GM12878 (cell line): ENCODE data around the gene BBX.

ENCODE experiments used
- ATF3 ChIP-seq: IDR thresholded peaks from 2 replicates; pipeline ENCODE4 v1.6.1; 2011; ENCODE audit warnings: low read depth, mild to moderate bottlenecking, low read length, moderate library complexity, borderline replicate concordance; ENCODE audit errors: extremely low read depth
- CREB1 ChIP-seq: IDR thresholded peaks from 2 replicates; pipeline ENCODE4 v1.6.1; 2012; ENCODE audit warnings: low read depth, mild to moderate bottlenecking, inconsistent platforms
- EP300 ChIP-seq, 2 experiments: fragments of 150-350 bp in 1 of 2; IDR thresholded peaks; 2 replicates each; pipeline ENCODE4 v1.6.1; 2011 to 2012; ENCODE audit warnings: low read depth in 2 of 2, low read length in 2 of 2, borderline replicate concordance in 1 of 2, improper control_type of control experiment in 1 of 2, inconsistent platforms in 1 of 2; ENCODE audit not compliant: control insufficient read depth in 1 of 2
- ETV6 ChIP-seq, 2 experiments: fragments of 450-650 bp in 1 of 2; IDR thresholded peaks in 1 of 2; conservative IDR thresholded peaks in 1 of 2; 2 replicates each; pipeline ENCODE4 v1.6.1; 2014; ENCODE audit warnings: antibody characterized with exemption in 1 of 2, borderline replicate concordance in 1 of 2, low read depth in 1 of 2, mild to moderate bottlenecking in 1 of 2, moderate library complexity in 1 of 2
- JUND ChIP-seq: IDR thresholded peaks from 2 replicates; pipeline ENCODE4 v1.6.1; 2012; ENCODE audit warnings: low read depth, mild to moderate bottlenecking, low read length, improper control_type of control experiment, moderate library complexity
- POLR2A ChIP-seq: IDR thresholded peaks from 2 replicates; pipeline ENCODE4 v1.6.1; 2011; ENCODE audit warnings: low read depth, mild to moderate bottlenecking, low read length
- POLR2AphosphoS2 ChIP-seq: IDR thresholded peaks from 2 replicates; pipeline ENCODE4 v1.6.1; 2011; ENCODE audit warnings: low read depth, mild to moderate bottlenecking, low read length, improper control_type of control experiment, moderate library complexity
- POLR2AphosphoS5 ChIP-seq: IDR thresholded peaks from 2 replicates; pipeline ENCODE4 v1.6.1; 2011; ENCODE audit warnings: mild to moderate bottlenecking, low read length, inconsistent platforms
- YY1 ChIP-seq: IDR thresholded peaks from 2 replicates; pipeline ENCODE4 v1.6.1; 2011; ENCODE audit warnings: low read depth, mild to moderate bottlenecking, low read length

GRCh38 chr3:107661447-107662123 is 138.8 kb downstream of the BBX start:
- TF ChIP-seq JUND (no peak), ATF3 (no peak), POLR2AphosphoS5 (no peak), ETV6 (conservative IDR thresholded peaks at IDR 0.05 in 1 of 2, IDR thresholded peaks at IDR 0.05 in 1 of 2; ENCODE audit: borderline replicate concordance in 1 of 2, low read depth in 1 of 2) (no peak), POLR2A (no peak), POLR2AphosphoS2 (no peak), EP300 (IDR thresholded peaks at IDR 0.05; ENCODE audit: borderline replicate concordance in 1 of 2, control insufficient read depth in 1 of 2, low read depth in 2 of 2, low read length in 2 of 2) (no peak), CREB1 (no peak), YY1 (no peak)
